Nephron progenitor cell (in vitro differentiated cells): ENCODE results near the gene ANP32E.
A peak's percentile ranks its signal among the peaks of the same experiment; 100 is the strongest.
"Not testable (repeated sequence)": the region's sequence is repeated elsewhere in the genome, so short reads cannot be mapped to it uniquely, and the experiment has no call there.

Experiments
- DNase-seq: peaks from one replicate; pipeline ENCODE4 v3.0.0; 2021
- H3K27ac Mint-ChIP-seq: 2 replicates; pipeline ENCODE4 v1.8.0; 2021; ENCODE audit warnings: mild to moderate bottlenecking, moderate library complexity, mixed read lengths
- H3K27me3 Mint-ChIP-seq: 2 replicates; pipeline ENCODE4 v1.8.0; 2021; ENCODE audit warnings: mild to moderate bottlenecking, low read depth, mixed read lengths; ENCODE audit not compliant: poor library complexity
- H3K36me3 Mint-ChIP-seq: 2 replicates; pipeline ENCODE4 v1.8.0; 2021; ENCODE audit warnings: low read depth, mixed read lengths
- H3K4me1 Mint-ChIP-seq: 2 replicates; pipeline ENCODE4 v1.8.0; 2021; ENCODE audit warnings: mixed read lengths
- H3K4me3 Mint-ChIP-seq: 2 replicates; pipeline ENCODE4 v1.8.0; 2021; ENCODE audit warnings: mild to moderate bottlenecking, moderate library complexity, mixed read lengths
- H3K9me3 Mint-ChIP-seq: 2 replicates; pipeline ENCODE4 v1.8.0; 2021; ENCODE audit warnings: mild to moderate bottlenecking, moderate library complexity, mixed read lengths
- TF ChIP-seq, protein P1 (sequence below): fragments of 200-600 bp; sonication (generic); IDR thresholded peaks from 2 replicates; pipeline ENCODE4 v1.5.0; 2021; ENCODE audit warnings: antibody characterized with exemption

The ANP32E gene

DNA sequence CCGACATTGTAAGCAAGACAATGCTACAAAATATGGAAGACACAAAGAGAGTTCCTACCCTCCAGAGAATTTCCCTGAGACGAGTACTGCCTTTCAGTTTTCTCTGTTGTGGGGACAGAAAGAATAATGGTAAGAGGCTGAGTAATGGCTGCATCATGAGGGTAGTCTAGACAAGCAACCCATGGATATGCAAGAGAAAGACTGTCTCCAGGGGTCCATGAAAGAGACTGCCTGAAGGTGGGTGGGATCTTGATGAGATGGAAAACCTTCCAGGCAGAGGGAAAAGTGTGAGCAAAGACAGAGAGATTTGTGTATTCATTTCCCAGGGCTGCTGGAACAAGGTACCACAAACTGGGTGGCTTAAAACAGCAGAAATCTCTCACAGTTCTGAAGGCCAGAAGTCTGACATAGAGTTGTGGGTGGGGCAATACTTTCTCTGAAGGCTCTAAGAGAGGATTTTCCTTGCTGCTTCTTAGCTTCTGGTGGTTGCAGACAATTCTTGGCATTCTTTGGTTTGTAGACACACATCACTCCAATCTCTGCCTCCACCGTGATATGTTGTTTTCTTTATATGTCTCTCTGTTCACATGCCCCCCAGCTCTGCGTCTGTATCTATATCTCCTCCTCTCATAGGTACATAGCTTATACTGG is 41.4 kb downstream of the ANP32E start:
- Mint-ChIP-seq H3K4me3 (no peak overlapping the region), H3K36me3 (no peaks in the 10 kb centered on the region), H3K27ac (no peak overlapping the region), H3K9me3 (peaks cover 4% of the 10 kb centered on the region), H3K4me1 (no peaks in the 10 kb centered on the region), H3K27me3 (peaks cover 11% of the 10 kb centered on the region)
- TF ChIP-seq, protein P1, sequence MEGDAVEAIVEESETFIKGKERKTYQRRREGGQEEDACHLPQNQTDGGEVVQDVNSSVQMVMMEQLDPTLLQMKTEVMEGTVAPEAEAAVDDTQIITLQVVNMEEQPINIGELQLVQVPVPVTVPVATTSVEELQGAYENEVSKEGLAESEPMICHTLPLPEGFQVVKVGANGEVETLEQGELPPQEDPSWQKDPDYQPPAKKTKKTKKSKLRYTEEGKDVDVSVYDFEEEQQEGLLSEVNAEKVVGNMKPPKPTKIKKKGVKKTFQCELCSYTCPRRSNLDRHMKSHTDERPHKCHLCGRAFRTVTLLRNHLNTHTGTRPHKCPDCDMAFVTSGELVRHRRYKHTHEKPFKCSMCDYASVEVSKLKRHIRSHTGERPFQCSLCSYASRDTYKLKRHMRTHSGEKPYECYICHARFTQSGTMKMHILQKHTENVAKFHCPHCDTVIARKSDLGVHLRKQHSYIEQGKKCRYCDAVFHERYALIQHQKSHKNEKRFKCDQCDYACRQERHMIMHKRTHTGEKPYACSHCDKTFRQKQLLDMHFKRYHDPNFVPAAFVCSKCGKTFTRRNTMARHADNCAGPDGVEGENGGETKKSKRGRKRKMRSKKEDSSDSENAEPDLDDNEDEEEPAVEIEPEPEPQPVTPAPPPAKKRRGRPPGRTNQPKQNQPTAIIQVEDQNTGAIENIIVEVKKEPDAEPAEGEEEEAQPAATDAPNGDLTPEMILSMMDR = no peak
- DNase-seq = no peak

DNA sequence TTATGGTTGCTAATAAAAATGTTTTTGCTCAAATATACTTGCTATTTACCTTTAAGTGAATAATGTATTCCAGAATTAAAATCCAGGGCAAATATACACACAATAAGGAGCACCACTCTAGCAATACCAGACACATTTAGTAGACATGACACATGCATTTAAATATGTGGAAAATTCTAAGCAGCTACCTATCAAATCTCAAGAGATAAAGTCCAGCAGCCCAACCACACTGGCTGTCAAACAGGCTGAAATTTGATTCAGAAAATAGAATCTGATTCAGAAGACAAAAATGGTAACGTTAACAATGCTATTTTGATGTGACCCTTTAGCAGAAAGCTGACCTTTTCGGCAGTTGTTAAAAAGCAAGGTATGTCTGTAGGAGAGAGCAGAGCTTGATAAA is 43.9 kb downstream of the ANP32E start:
- TF ChIP-seq, protein P1 = no peak
- H3K9me3 Mint-ChIP-seq = peaks cover 3% of the 10 kb centered on the region
- DNase-seq = no peak
- H3K27ac Mint-ChIP-seq = no peak overlapping the region
- H3K4me3 Mint-ChIP-seq = no peak overlapping the region
- peaks cover 5% of the 10 kb centered on the region for H3K27me3 Mint-ChIP-seq
- H3K4me1 Mint-ChIP-seq = peaks cover 5% of the 10 kb centered on the region
- no peaks in the 10 kb centered on the region for H3K36me3 Mint-ChIP-seq

DNA sequence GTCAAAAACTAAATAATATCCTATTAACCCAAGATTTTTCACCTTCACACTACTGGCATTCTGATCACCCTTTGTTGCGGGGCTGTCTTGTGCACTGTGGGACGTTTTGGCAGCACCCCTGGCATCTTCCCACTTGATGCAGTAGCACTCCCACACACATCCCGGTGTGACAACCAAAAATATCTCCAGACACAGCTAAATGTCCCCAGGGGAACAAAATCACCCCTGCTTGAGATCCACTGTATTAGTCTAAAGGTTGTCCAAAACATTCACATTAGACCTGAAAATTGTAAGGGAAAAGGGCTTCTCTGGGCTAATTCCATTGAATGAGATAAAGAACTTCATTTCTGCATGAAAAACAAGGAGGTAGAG is 48.4 kb downstream of the ANP32E start:
- Mint-ChIP-seq H3K4me3 (no peak overlapping the region), H3K4me1 (peaks cover 5% of the 10 kb centered on the region), H3K27me3 (no peaks in the 10 kb centered on the region), H3K27ac (peak overlapping the region; percentile 58), H3K36me3 (no peaks in the 10 kb centered on the region), H3K9me3 (peaks cover 3% of the 10 kb centered on the region)
- no peak for DNase-seq
- TF ChIP-seq, protein P1 = no peak

DNA sequence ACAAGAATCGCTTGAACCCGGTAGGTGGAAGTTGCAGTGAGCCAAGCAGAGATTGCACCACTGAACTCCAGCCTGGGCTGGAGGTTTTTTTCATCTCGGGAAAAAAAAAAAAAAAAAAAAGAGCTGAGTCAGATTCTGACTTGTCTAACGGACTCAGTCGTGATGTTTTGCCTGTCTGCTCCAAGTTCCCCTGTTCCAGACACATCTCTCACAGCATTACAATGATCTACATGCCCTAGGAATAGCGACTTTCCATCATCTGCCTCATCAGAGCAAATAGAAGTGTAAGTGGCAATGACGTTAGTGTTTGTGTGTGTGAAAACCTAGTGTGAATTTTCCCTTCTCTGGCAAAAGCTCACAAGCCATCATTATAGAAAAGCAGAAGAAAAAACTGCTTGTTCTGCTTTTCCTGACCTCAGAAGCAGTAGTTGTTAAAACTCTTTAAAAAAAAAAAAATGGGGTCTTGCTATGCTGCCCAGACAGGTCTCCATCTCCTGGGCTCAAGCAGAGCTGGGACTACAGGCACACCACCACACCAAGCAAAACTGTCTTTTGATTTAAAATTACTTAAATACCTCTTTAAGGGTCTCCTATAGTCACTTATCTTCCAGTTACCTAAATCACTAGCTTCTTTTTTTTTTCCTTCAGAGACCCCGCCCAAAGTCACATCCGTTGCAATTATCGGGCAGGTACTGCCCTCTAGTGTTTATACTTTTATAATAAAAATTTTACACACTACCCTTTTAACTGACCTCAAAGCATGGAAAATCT is 48.9 kb downstream of the ANP32E start:
- DNase-seq = peak; percentile 12
- H3K9me3 Mint-ChIP-seq = peaks cover 3% of the 10 kb centered on the region
- TF ChIP-seq, protein P1 = peak; percentile 58
- peaks cover 6% of the 10 kb centered on the region for H3K4me1 Mint-ChIP-seq
- H3K36me3 Mint-ChIP-seq = no peaks in the 10 kb centered on the region
- no peak overlapping the region for H3K27ac Mint-ChIP-seq
- H3K4me3 Mint-ChIP-seq = no peak overlapping the region
- H3K27me3 Mint-ChIP-seq = no peaks in the 10 kb centered on the region

DNA sequence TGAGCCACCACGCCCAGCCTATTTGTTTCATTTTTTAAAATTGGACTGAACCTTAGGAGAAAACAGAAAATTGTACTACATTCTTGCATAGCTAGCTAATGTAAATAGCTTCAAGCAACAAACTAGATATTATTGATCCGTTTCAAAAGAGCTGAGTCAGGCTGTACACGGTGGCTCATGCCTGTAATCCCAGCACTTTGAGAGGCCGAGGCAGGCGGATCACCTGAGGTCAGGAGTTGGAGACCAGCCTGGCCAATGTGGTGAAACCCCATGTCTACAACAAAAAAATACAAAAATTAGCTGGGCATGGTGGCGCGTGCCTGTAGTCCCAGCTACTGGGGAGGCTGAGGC is 49.5 kb downstream of the ANP32E start:
- not testable (repeated sequence) for H3K27ac Mint-ChIP-seq, DNase-seq, H3K9me3 Mint-ChIP-seq, H3K27me3 Mint-ChIP-seq, H3K36me3 Mint-ChIP-seq, H3K4me3 Mint-ChIP-seq, H3K4me1 Mint-ChIP-seq

DNA sequence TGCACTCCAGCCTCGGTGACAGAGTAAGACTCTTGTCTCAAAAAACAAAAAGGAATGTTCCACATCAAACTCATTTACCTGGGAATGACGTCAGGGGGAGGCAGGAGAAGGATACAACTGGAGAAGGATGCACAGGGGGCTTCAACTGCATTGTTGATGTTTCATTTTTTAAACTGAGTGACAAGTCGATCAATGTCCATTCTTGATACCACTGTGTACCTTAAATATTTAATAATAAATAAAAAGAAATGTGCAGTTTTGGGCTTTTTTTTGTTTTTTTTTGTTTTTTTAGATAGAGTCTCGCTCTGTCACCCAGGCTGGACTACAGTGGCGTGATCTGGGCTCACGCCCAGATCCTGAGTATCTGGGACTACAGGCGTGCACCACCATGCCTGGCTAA is 50.4 kb downstream of the ANP32E start:
- Mint-ChIP-seq H3K36me3 (no peaks in the 10 kb centered on the region), H3K27ac (no peak overlapping the region), H3K27me3 (no peaks in the 10 kb centered on the region), H3K4me3 (no peak overlapping the region), H3K9me3 (no peaks in the 10 kb centered on the region), H3K4me1 (peaks cover 15% of the 10 kb centered on the region)
- no peak for DNase-seq
- TF ChIP-seq, protein P1 = no peak
